BE2C (cell line): Measurements from ENCODE around the gene SP140.
"Not testable (repeated sequence)": the region's sequence is repeated elsewhere in the genome, so short reads cannot be mapped to it uniquely, and the experiment has no call there.

Experiments
- DNase-seq: peaks from one replicate; pipeline ENCODE4 v3.0.0-alpha.2; 2020
- H3K27me3 ChIP-seq: fragments of 250-450 bp; sonication (Bioruptor Pico); 2 replicates; pipeline ENCODE4 v1.5.1; 2020; ENCODE audit warnings: mild to moderate bottlenecking
- H3K36me3 ChIP-seq: fragments of 250-450 bp; sonication (Bioruptor Pico); 2 replicates; pipeline ENCODE4 v1.5.1; 2020; ENCODE audit warnings: mild to moderate bottlenecking
- H3K4me1 ChIP-seq: fragments of 250-450 bp; sonication (Bioruptor Pico); 2 replicates; pipeline ENCODE4 v1.5.1; 2020
- H3K4me3 ChIP-seq: 2 replicates; pipeline ENCODE4 v1.5.1; 2011; ENCODE audit warnings: low read depth, low read length
- H3K9me3 ChIP-seq: fragments of 250-450 bp; sonication (Bioruptor Pico); 2 replicates; pipeline ENCODE4 v1.5.1; 2020
- CTCF ChIP-seq: IDR thresholded peaks from 2 replicates; pipeline ENCODE4 v1.5.1; 2012; ENCODE audit warnings: mild to moderate bottlenecking, low read depth, low read length

Gene SP140

DNA sequence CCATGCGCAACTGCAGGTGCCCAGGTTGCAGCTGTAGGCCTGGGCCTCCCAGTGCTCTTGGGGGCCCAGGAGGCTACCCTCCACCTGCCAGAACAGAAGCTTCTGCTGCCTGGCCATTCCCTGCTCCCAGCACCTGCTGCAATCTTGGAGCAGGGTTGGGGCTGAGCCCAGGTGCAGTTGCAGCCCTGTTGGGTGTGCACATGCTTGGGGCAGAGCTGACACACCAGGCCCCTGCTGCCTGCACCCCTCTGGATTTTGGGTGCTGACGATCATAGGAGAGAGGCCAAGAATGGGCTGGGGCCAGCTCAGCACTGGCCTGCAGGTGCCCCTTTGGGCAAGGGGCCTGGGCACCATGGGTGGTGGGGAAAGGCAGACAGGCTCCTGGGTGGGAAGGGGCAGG, 80.9 kb downstream of the SP140 start:
- no peaks in the 10 kb centered on the region for H3K9me3 ChIP-seq
- H3K4me1 ChIP-seq, result no peaks in the 10 kb centered on the region
- DNase-seq, result no peak
- no peaks in the 10 kb centered on the region for H3K27me3 ChIP-seq
- H3K36me3 ChIP-seq, result no peaks in the 10 kb centered on the region
- H3K4me3 ChIP-seq, result no peak overlapping the region
- TF ChIP-seq CTCF, result no peak

- DNase-seq, result no peak
- Histone ChIP-seq H3K27me3 (no peaks in the 10 kb centered on the region), H3K4me3 (no peak overlapping the region), H3K9me3 (no peaks in the 10 kb centered on the region), H3K36me3 (no peaks in the 10 kb centered on the region), H3K4me1 (no peaks in the 10 kb centered on the region)
- TF ChIP-seq CTCF, result no peak
Observed at GRCh38 chr2:230307485-230307884, 81.9 kb downstream of the SP140 start.

GRCh38 chr2:230308402-230309000, 83.0 kb downstream of the SP140 start:
- no peak for TF ChIP-seq CTCF

GRCh38 chr2:230310792-230311191, 85.3 kb downstream of the SP140 start:
- H3K9me3 ChIP-seq, H3K4me3 ChIP-seq, H3K27me3 ChIP-seq, DNase-seq, H3K4me1 ChIP-seq, H3K36me3 ChIP-seq: not testable (repeated sequence)

More at GRCh38 chr2:230308402-230309000, 83.0 kb downstream of the SP140 start:
- no peaks in the 10 kb centered on the region for H3K36me3 ChIP-seq
- H3K4me1 ChIP-seq, result no peaks in the 10 kb centered on the region
- no peaks in the 10 kb centered on the region for H3K27me3 ChIP-seq
- no peak for DNase-seq
- H3K4me3 ChIP-seq, result no peak overlapping the region
- no peaks in the 10 kb centered on the region for H3K9me3 ChIP-seq

GRCh38 chr2:230311634-230312033, 86.1 kb downstream of the SP140 start:
- DNase-seq, H3K9me3 ChIP-seq, H3K27me3 ChIP-seq, H3K4me3 ChIP-seq, H3K36me3 ChIP-seq, H3K4me1 ChIP-seq: not testable (repeated sequence)

DNA sequence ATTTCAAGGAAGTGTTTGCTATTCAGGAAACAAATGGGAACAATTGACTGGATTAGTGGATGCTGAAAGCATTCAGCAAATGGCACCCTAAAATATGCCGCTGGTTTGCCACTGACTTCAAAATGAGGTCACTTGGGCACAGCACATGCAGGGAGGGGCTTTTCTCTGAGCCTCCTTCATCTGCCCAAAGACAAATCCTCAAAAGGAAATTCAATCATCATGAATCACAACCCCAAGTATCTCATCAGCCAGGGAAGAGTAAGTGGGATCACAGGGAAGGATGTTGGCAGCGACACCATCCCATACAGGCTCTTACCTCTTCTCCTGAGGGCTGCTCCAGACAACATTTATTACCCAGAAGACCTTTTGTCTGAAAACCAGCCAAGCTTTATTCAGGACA, 87.1 kb downstream of the SP140 start:
- H3K36me3 ChIP-seq, result no peaks in the 10 kb centered on the region
- no peak for DNase-seq
- H3K27me3 ChIP-seq, result no peaks in the 10 kb centered on the region
- TF ChIP-seq CTCF, result no peak
- H3K9me3 ChIP-seq, result no peaks in the 10 kb centered on the region
- no peak overlapping the region for H3K4me3 ChIP-seq
- H3K4me1 ChIP-seq, result no peaks in the 10 kb centered on the region

GRCh38 chr2:230317366-230317765, 91.8 kb downstream of the SP140 start:
- TF ChIP-seq CTCF, result no peak
- H3K36me3 ChIP-seq, result no peaks in the 10 kb centered on the region
- H3K27me3 ChIP-seq, result no peaks in the 10 kb centered on the region
- no peaks in the 10 kb centered on the region for H3K4me1 ChIP-seq
- no peak overlapping the region for H3K4me3 ChIP-seq
- DNase-seq, result no peak
- H3K9me3 ChIP-seq, result no peaks in the 10 kb centered on the region
